Measurements from ENCODE around the gene TNS4. TPM values are rescaled to one million over a fixed set of nuclear protein-coding genes. Genes with fewer than 3 reads are reported as not detected.

The TNS4 gene
- total and polyA plus RNA-seq, 2 donors (not counting 1 experiment from before 2014, with no cell fraction given) = not detected

- H3K9me3 Mint-ChIP-seq (ENCODE audit: insufficient read depth) = no peaks in the 10 kb centered on the region
- ChIA-PET POLR2A (no interaction called here), CTCF (interaction anchor here (0.5 to 2.0 kb wide), 5 partner anchors 17 to 355 kb away, joined by 3 to 9 read pairs (median 4); no protein-coding TSS in a partner anchor)
Observed at GRCh38 chr17:40470932-40471828, 30.2 kb downstream of the TNS4 start.

More at GRCh38 chr17:40470932-40471828, 30.2 kb downstream of the TNS4 start:
- Mint-ChIP-seq H3K27me3 (no peaks in the 10 kb centered on the region), H3K4me3 (no peak overlapping the region), H3K4me1 (peaks cover 1% of the 10 kb centered on the region), H3K27ac (no peak overlapping the region)
- Histone ChIP-seq H3K27me3 (replicated peaks in 1 of 4; ENCODE audit: control extremely low read depth in 1 of 4, control insufficient read depth in 3 of 4, insufficient read depth in 4 of 4, low read length in 3 of 4) (peaks cover 0 to 7% (median 1%) of the 10 kb centered on the region in 4 experiments), H2AFZ (ENCODE audit: insufficient read depth, low read depth, low read length, poor library complexity, severe bottlenecking) (no peak overlapping the region), H3K36me3 (replicated peaks in 1 of 2; ENCODE audit: control extremely low read depth in 1 of 2, control insufficient read depth in 1 of 2, extremely low read depth in 1 of 2, insufficient read depth in 2 of 2, low read length in 1 of 2) (no peaks in the 10 kb centered on the region), H3K79me2 (ENCODE audit: control insufficient read depth, insufficient read depth, low read length) (no peaks in the 10 kb centered on the region), H3K27ac (ENCODE audit: low read length in 2 of 2) (no peak overlapping the region), H4K20me1 (ENCODE audit: control insufficient read depth, insufficient read depth, low read length, poor library complexity, severe bottlenecking) (no peaks in the 10 kb centered on the region), H3K4me2 (replicated peaks; ENCODE audit: low read depth, low read length, poor library complexity, severe bottlenecking) (no peak overlapping the region), H3K4me1 (ENCODE audit: control insufficient read depth in 2 of 2, insufficient read depth in 2 of 2, low read length in 2 of 2) (peaks cover 3 to 7% of the 10 kb centered on the region in 2 donors), H3K9ac (ENCODE audit: low read length) (no peak overlapping the region), H3K9me3 (ENCODE audit: control extremely low read depth in 1 of 3, control insufficient read depth in 2 of 3, insufficient read depth in 1 of 3, low read length in 2 of 3) (peaks cover 0 to 4% (median 0%) of the 10 kb centered on the region in 3 donors), H3K4me3 (ENCODE audit: control extremely low read depth in 1 of 5, extremely low read depth in 1 of 5, insufficient read depth in 1 of 5, low read depth in 2 of 5, low read length in 4 of 5) (no peak overlapping the region)
- TF ChIP-seq CTCF (IDR thresholded peaks at IDR 0.05) (no peak), EZH2 (IDR thresholded peaks at IDR 0.05; ENCODE audit: borderline replicate concordance, insufficient read depth, low read depth, low read length, poor library complexity, severe bottlenecking) (no peak)
- ATAC-seq (ENCODE audit: low read depth) (no peak), DNase-seq (no peak)
- intact Hi-C loops (cut with micrococcal nuclease) = no loop called here
- WGBS (ENCODE audit: insufficient coverage) = 94% methylated on average over 10 of the region's 17 CpGs

Data from B cell (primary cell).